OCI-LY3 (cell line): ENCODE data around the gene CA12.

ENCODE experiments used
- EZH2phosphoT487 ChIP-seq: fragments of 200-600 bp; shearing (Covaris generic); IDR thresholded peaks from 2 replicates; pipeline ENCODE4 v1.6.1; 2018; ENCODE audit warnings: antibody characterized with exemption, mixed run types, low read depth
- TF ChIP-seq, protein P1 (sequence below): fragments of 200-600, 300-600 bp; sonication (generic); IDR thresholded peaks from 2 replicates; pipeline ENCODE4 v1.5.1; 2014; ENCODE audit warnings: antibody characterized with exemption, low read length, low read depth

DNA sequence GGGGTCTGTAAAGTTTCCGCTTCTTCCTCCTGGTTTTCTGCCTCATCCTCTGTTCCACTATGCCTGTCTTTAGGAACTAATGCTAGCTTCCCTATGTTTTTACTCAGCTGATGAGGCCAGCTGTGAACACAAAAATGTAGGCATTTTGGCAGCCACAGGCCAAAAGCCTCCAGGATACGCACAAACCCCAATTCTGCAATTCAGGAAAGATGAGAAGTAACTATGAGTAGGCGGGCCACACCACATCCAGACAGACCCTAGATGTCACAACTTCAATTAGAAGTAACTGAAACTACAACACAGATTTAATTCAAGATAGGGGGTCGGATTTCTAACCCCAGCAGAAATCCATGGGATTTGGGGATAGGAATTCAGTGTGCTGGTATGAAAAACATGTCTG, 11.9 kb downstream of the CA12 start:
- TF ChIP-seq, protein P1, sequence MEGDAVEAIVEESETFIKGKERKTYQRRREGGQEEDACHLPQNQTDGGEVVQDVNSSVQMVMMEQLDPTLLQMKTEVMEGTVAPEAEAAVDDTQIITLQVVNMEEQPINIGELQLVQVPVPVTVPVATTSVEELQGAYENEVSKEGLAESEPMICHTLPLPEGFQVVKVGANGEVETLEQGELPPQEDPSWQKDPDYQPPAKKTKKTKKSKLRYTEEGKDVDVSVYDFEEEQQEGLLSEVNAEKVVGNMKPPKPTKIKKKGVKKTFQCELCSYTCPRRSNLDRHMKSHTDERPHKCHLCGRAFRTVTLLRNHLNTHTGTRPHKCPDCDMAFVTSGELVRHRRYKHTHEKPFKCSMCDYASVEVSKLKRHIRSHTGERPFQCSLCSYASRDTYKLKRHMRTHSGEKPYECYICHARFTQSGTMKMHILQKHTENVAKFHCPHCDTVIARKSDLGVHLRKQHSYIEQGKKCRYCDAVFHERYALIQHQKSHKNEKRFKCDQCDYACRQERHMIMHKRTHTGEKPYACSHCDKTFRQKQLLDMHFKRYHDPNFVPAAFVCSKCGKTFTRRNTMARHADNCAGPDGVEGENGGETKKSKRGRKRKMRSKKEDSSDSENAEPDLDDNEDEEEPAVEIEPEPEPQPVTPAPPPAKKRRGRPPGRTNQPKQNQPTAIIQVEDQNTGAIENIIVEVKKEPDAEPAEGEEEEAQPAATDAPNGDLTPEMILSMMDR, result no peak
- TF ChIP-seq EZH2phosphoT487, result no peak
